Hepatocyte (in vitro differentiated cells): ENCODE measurements around the gene EFR3B.

Source experiments
- CTCF ChIP-seq: fragments of 200-600 bp; sonication (generic); IDR thresholded peaks from 2 replicates; pipeline ENCODE4 v1.5.1; 2016; ENCODE audit warnings: antibody characterized with exemption, mild to moderate bottlenecking; ENCODE audit not compliant: poor library complexity
- EZH2 ChIP-seq: fragments of 200-600 bp; sonication (generic); IDR thresholded peaks from 2 replicates; pipeline ENCODE4 v1.6.1; 2016; ENCODE audit warnings: antibody characterized with exemption, mild to moderate bottlenecking, borderline replicate concordance
- EZH2phosphoT487 ChIP-seq: fragments of 200-600 bp; sonication (generic); IDR thresholded peaks from one replicate; pipeline ENCODE4 v1.6.1; 2018; ENCODE audit warnings: antibody characterized with exemption, mild to moderate bottlenecking, low read depth, moderate library complexity; ENCODE audit not compliant: unreplicated experiment, severe bottlenecking

GRCh38 chr2:25131253-25131566, 89.3 kb downstream of the EFR3B start:
- TF ChIP-seq CTCF (no peak), EZH2 (no peak), EZH2phosphoT487 (no peak)
